Activated naive CD8-positive, alpha-beta T cell treated with anti-CD3 and anti-CD28 coated beads, Interleukin-2, amount 10 ng/mL, durations not matched to agents 7 days and 5 days (primary cell): Measurements from ENCODE around the gene CARNS1. TPM values are rescaled to one million over a fixed set of nuclear protein-coding genes. Genes with fewer than 3 reads are reported as not detected.

Source experiments
- ATAC-seq: fragments of 150-1000 bp; cut with Tn5 transposase; one replicate; pipeline ENCODE4 v1.10.0; 2021; ENCODE audit warnings: low read depth, moderate library complexity
- POLR2A ChIA-PET: fragments of 350-600 bp; sonication (Branson Sonifier 250); formaldehyde crosslinking; loops from one replicate; lab custom pipeline; 2021; ENCODE audit warnings: antibody characterized with exemption; lab: Charles Lee
- DNase-seq: peaks from one replicate; pipeline ENCODE4 v3.0.0; 2021
- H3K27ac Mint-ChIP-seq: one replicate; pipeline ENCODE4 v1.8.0; 2022; ENCODE audit warnings: mild to moderate bottlenecking, mixed read lengths
- H3K27me3 Mint-ChIP-seq: one replicate; pipeline ENCODE4 v1.8.0; 2022; ENCODE audit warnings: mild to moderate bottlenecking, moderate library complexity, mixed read lengths
- H3K36me3 Mint-ChIP-seq: one replicate; pipeline ENCODE4 v1.8.0; 2021; ENCODE audit warnings: mild to moderate bottlenecking, mixed read lengths
- H3K4me1 Mint-ChIP-seq: one replicate; pipeline ENCODE4 v1.8.0; 2021; ENCODE audit warnings: mixed read lengths
- H3K4me3 Mint-ChIP-seq: one replicate; pipeline ENCODE4 v1.8.0; 2022; ENCODE audit warnings: mild to moderate bottlenecking, moderate library complexity, mixed read lengths
- H3K9me3 Mint-ChIP-seq: one replicate; pipeline ENCODE4 v1.8.0; 2021; ENCODE audit warnings: mixed read lengths
- total RNA-seq, 2 experiments: library from RNA; stranded (reverse); gene quantifications; one replicate each; pipeline ENCODE4 v1.2.3, GENCODE V29; 2021

CARNS1 gene
- total RNA-seq, 2 experiments from 2014 or later, result 5.5 to 5.6 TPM

- POLR2A ChIA-PET, result interaction anchor here (0.7 to 4.7 kb wide), 10 partner anchors 10 to 229 kb away, joined by 4 to 28 read pairs (median 6); partner anchors contain the start of genes POLD4 and RAD9A
- Mint-ChIP-seq H3K27ac (peak overlapping the region; percentile 8), H3K9me3 (no peaks in the 10 kb centered on the region)
Measured at GRCh38 chr11:67381244-67381972, 34.1 kb upstream of the CARNS1 start.

DNA sequence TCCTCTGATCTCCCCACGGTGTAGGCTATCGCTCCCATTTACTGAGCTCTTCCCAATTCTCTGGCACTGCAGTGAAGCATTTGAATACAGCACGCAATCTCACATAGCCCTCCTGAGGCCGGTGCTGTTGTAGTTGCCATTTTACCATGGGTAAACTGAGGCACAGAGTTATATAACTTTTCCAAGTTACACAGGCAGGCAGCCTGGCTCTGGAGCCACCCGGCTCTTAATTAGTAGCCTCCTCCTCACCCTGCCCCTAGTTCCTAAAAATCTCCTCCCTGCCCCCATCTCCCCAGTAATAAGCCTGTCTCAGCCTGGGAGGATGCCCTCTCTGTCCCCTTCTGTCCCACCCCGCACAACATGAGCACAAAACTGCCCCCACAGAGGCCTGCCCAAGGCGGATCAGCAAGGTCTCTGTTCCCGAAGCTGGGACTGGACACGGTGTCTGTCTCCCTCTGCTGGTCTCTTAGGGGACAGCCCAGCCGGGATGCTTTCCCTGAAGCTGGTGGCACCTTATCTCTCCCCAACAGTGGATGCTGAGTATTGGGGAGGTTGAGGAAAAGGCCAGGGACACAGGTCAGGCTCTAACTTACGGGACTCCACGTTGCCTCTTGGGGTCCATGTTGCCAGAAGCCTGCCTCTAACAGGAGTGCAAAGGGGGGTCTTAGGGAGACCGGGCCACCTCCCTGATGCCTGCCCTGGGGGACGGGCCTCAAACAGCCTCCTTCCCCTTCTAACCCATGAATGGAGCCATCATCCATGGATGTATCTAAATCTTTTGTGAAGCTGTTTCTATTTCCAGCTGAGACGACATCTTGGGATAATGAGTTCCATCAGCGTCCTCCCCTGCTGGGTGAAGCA, 33.0 kb upstream of the CARNS1 start:
- Mint-ChIP-seq H3K9me3 (no peaks in the 10 kb centered on the region), H3K4me3 (no peak overlapping the region), H3K27me3 (peaks cover 13% of the 10 kb centered on the region), H3K36me3 (no peaks in the 10 kb centered on the region), H3K4me1 (peaks cover 7% of the 10 kb centered on the region), H3K27ac (no peak overlapping the region)
- ATAC-seq (peak; percentile 89), DNase-seq (peak; percentile 84)
- POLR2A ChIA-PET, result interaction anchor here (0.6 to 4.7 kb wide), 11 partner anchors 9 to 171 kb away, joined by 3 to 28 read pairs (median 6); partner anchors contain the start of genes POLD4, PPP1CA and RAD9A

More at GRCh38 chr11:67381244-67381972, 34.1 kb upstream of the CARNS1 start:
- no peak overlapping the region for H3K4me3 Mint-ChIP-seq
- H3K27me3 Mint-ChIP-seq, result peaks cover 22% of the 10 kb centered on the region
- ATAC-seq (no peak), DNase-seq (no peak)
- peaks cover 7% of the 10 kb centered on the region for H3K4me1 Mint-ChIP-seq
- no peaks in the 10 kb centered on the region for H3K36me3 Mint-ChIP-seq

DNA sequence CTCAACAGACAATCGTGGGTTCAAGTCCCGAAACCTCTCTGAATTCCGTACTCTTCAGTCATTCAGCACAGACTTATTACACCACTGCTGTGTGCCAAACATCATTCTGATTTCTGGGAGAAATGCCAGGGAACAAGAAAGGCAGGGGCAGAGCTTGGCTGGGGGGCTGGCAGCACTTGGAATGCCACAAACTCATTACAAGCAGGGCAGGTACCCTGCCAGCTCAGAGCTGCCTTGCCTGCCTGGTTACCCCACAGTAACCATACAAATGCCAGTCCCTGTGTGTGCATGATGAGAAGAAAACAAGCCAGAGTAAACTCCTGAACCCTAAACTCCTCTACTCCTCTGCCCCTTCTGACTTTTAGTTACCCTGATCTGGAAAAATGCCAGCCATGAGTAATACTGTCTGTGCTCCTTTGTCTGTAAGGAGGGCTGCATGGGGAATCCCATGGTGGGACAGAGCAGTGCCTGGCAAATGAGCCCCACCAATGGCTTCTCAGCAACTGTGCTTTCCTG, 30.6 kb upstream of the CARNS1 start:
- no peak overlapping the region for H3K27ac Mint-ChIP-seq
- no peak for ATAC-seq
- H3K36me3 Mint-ChIP-seq, result no peaks in the 10 kb centered on the region
- POLR2A ChIA-PET, result interaction anchor here (1.8 kb wide), 1 partner anchor 8 kb away, joined by 6 read pairs; no protein-coding TSS in a partner anchor
- peaks cover 18% of the 10 kb centered on the region for H3K4me1 Mint-ChIP-seq
- DNase-seq, result no peak
- no peaks in the 10 kb centered on the region for H3K9me3 Mint-ChIP-seq
- H3K4me3 Mint-ChIP-seq, result no peak overlapping the region
- peaks cover 13% of the 10 kb centered on the region for H3K27me3 Mint-ChIP-seq

GRCh38 chr11:67387069-67387468, 28.4 kb upstream of the CARNS1 start:
- no peak overlapping the region for H3K4me3 Mint-ChIP-seq
- no peak overlapping the region for H3K27ac Mint-ChIP-seq
- DNase-seq (no peak), ATAC-seq (no peak)
- POLR2A ChIA-PET, result interaction anchor here (0.5 to 1.9 kb wide), 13 partner anchors 12 to 96 kb away, joined by 3 to 10 read pairs (median 3); partner anchors contain the start of genes AIP, PPP1CA, PTPRCAP and RPS6KB2
- H3K9me3 Mint-ChIP-seq, result no peaks in the 10 kb centered on the region
- no peaks in the 10 kb centered on the region for H3K36me3 Mint-ChIP-seq
- peaks cover 20% of the 10 kb centered on the region for H3K4me1 Mint-ChIP-seq
- peaks cover 13% of the 10 kb centered on the region for H3K27me3 Mint-ChIP-seq

GRCh38 chr11:67387518-67387917, 28.0 kb upstream of the CARNS1 start:
- POLR2A ChIA-PET, result interaction anchor here (0.5 to 1.9 kb wide), 6 partner anchors 14 to 96 kb away, joined by 3 to 10 read pairs (median 4); partner anchors contain the start of genes AIP, PPP1CA and PTPRCAP

DNA sequence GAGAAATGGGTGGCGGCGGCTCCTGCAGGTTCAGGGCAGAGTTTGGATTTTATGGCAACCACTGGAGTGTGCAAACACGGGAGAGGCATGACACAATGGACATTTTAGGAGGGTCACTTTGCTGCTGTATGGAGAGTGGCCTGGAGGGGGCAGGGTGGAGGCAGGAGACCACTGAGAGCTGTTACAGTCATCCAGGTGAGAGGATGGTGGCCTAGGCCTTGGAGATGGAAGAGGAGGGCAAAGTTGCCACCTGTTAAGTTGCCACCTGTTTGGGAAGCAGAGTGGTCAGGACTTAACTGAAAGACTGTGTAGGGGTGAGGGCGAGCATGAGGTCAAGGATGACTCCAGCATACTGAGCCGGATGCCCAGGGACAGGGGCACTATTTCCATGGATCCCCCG, 26.0 kb upstream of the CARNS1 start:
- peak overlapping the region; percentile 60 for H3K4me3 Mint-ChIP-seq
- peaks cover 4% of the 10 kb centered on the region for H3K36me3 Mint-ChIP-seq
- H3K27me3 Mint-ChIP-seq, result peaks cover 11% of the 10 kb centered on the region
- ATAC-seq, result peak; percentile 49
- POLR2A ChIA-PET, result interaction anchor here (5.8 kb wide), 1 partner anchor 13 kb away, joined by 91 read pairs; the partner anchor contains the start of genes PPP1CA and TBC1D10C
- H3K27ac Mint-ChIP-seq, result no peak overlapping the region
- H3K4me1 Mint-ChIP-seq, result peaks cover 32% of the 10 kb centered on the region
- no peaks in the 10 kb centered on the region for H3K9me3 Mint-ChIP-seq
- peak; percentile 70 for DNase-seq

More at GRCh38 chr11:67387518-67387917, 28.0 kb upstream of the CARNS1 start:
- no peak overlapping the region for H3K27ac Mint-ChIP-seq
- peaks cover 22% of the 10 kb centered on the region for H3K4me1 Mint-ChIP-seq
- no peak for DNase-seq
- H3K36me3 Mint-ChIP-seq, result no peaks in the 10 kb centered on the region
- H3K4me3 Mint-ChIP-seq, result no peak overlapping the region
- no peaks in the 10 kb centered on the region for H3K9me3 Mint-ChIP-seq
- ATAC-seq, result no peak
- peaks cover 11% of the 10 kb centered on the region for H3K27me3 Mint-ChIP-seq

- POLR2A ChIA-PET, result interaction anchor here (0.6 to 5.8 kb wide), 22 partner anchors 9 to 222 kb away, joined by 3 to 91 read pairs (median 5); partner anchors contain the start of genes AIP, ANKRD13D, CDK2AP2 and POLD4
- no peak for DNase-seq
Measured at GRCh38 chr11:67390947-67391303, 24.6 kb upstream of the CARNS1 start.

GRCh38 chr11:67391304-67392182, 23.9 kb upstream of the CARNS1 start, which contains the start of gene RAD9A:
RAD9A (plus strand) TSS chr11:67391986; CDS start chr11:67392045, 59 bp downstream.
- peak; percentile 93 for DNase-seq
- H3K4me3 Mint-ChIP-seq, result peak within 1 kb of the TSS; percentile 96
- POLR2A ChIA-PET, result interaction anchor here (0.6 to 5.8 kb wide), 29 partner anchors 10 to 644 kb away, joined by 3 to 91 read pairs (median 5); partner anchors contain the start of genes AIP, ANKRD13D, CDK2AP2 and POLD4

More at GRCh38 chr11:67390947-67391303, 24.6 kb upstream of the CARNS1 start:
- Mint-ChIP-seq H3K4me1 (peaks cover 32% of the 10 kb centered on the region), H3K27me3 (no peaks in the 10 kb centered on the region), H3K9me3 (no peaks in the 10 kb centered on the region), H3K27ac (peak overlapping the region; percentile 75), H3K4me3 (peak overlapping the region; percentile 96), H3K36me3 (peaks cover 5% of the 10 kb centered on the region)
- no peak for ATAC-seq

DNA sequence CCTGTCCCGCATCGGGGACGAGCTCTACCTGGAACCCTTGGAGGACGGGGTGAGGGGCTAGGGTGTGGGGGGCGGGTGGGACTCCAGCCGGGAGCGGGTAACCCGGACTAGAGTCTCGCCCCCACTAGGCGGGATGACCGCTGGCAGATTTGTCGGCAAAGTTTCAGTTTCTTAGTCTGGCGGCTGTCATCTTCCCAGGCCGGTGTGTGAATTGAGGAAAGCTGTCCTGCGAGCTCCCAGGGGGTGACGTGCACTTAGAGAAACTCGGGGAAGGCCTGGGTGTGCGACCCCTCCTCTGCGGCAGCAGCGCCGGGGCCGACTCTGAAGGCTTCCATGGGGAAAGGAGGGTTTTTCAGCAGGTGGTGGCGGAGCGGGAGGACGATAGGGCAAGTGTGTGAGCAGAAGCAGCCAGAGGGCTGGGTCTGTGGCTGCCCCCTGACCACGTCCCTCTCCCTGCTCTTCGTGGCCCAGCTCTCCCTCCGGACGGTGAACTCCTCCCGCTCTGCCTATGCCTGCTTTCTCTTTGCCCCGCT, 23.2 kb upstream of the CARNS1 start:
- Mint-ChIP-seq H3K4me1 (peaks cover 41% of the 10 kb centered on the region), H3K27ac (peak overlapping the region; percentile 75), H3K9me3 (no peaks in the 10 kb centered on the region), H3K36me3 (peaks cover 12% of the 10 kb centered on the region), H3K27me3 (no peaks in the 10 kb centered on the region), H3K4me3 (peak overlapping the region; percentile 96)
- peak; percentile 1 for ATAC-seq
- POLR2A ChIA-PET, result interaction anchor here (0.5 to 5.8 kb wide), 26 partner anchors 11 to 645 kb away, joined by 3 to 91 read pairs (median 5); partner anchors contain the start of genes AIP, POLD4, PPP1CA and PTPRCAP
- no peak for DNase-seq

More at GRCh38 chr11:67391304-67392182, 23.9 kb upstream of the CARNS1 start, which contains the start of gene RAD9A:
- Mint-ChIP-seq H3K27ac (peak within 1 kb of the TSS; percentile 75), H3K27me3 (no peaks in the 10 kb centered on the region), H3K4me1 (peaks cover 36% of the 10 kb centered on the region), H3K9me3 (no peaks in the 10 kb centered on the region), H3K36me3 (peaks cover 8% of the 10 kb centered on the region)
- ATAC-seq, result peak; percentile 68

GRCh38 chr11:67393437-67393836, 22.0 kb upstream of the CARNS1 start:
- H3K36me3 Mint-ChIP-seq, result peaks cover 20% of the 10 kb centered on the region
- POLR2A ChIA-PET, result interaction anchor here (1.1 to 12.5 kb wide), 4 partner anchors 9 to 112 kb away, joined by 3 to 491 read pairs (median 60); partner anchors contain the start of genes PITPNM1, PPP1CA, PTPRCAP and RPS6KB2
- no peak for DNase-seq
- H3K27me3 Mint-ChIP-seq, result no peaks in the 10 kb centered on the region
- H3K4me3 Mint-ChIP-seq, result peak overlapping the region; percentile 16
- H3K27ac Mint-ChIP-seq, result peak overlapping the region; percentile 17
- peaks cover 52% of the 10 kb centered on the region for H3K4me1 Mint-ChIP-seq
- no peak for ATAC-seq
- no peaks in the 10 kb centered on the region for H3K9me3 Mint-ChIP-seq

- ATAC-seq (no peak), DNase-seq (no peak)
- H3K9me3 Mint-ChIP-seq, result no peaks in the 10 kb centered on the region
- peaks cover 22% of the 10 kb centered on the region for H3K36me3 Mint-ChIP-seq
- H3K4me3 Mint-ChIP-seq, result peak overlapping the region; percentile 16
- POLR2A ChIA-PET, result interaction anchor here (0.7 to 12.5 kb wide), 7 partner anchors 9 to 111 kb away, joined by 3 to 491 read pairs (median 4); partner anchors contain the start of genes PITPNM1, PPP1CA, PTPRCAP and RPS6KB2
- H3K27ac Mint-ChIP-seq, result peak overlapping the region; percentile 17
- H3K4me1 Mint-ChIP-seq, result peaks cover 52% of the 10 kb centered on the region
- H3K27me3 Mint-ChIP-seq, result no peaks in the 10 kb centered on the region
Measured at GRCh38 chr11:67393990-67394389, 21.5 kb upstream of the CARNS1 start.
